Neural progenitor cell (in vitro differentiated cells): ENCODE data around the gene SRP14. TPM values are rescaled to one million over a fixed set of nuclear protein-coding genes. Genes with fewer than 3 reads are reported as not detected.

Source experiments
- DNase-seq: peaks from one replicate; pipeline ENCODE4 v3.0.0-alpha.2; 2016; ENCODE audit warnings: low spot score
- H2AFZ ChIP-seq: fragments of 200-600 bp; sonication (generic); replicated peaks from 2 replicates; pipeline ENCODE4 v1.6.1; 2016; ENCODE audit warnings: antibody characterized with exemption
- H3F3A ChIP-seq: fragments of 200-600 bp; sonication (generic); 2 replicates; pipeline ENCODE4 v1.6.1; 2016; ENCODE audit warnings: antibody characterized with exemption, low read depth
- H3K27ac ChIP-seq: fragments of 200-600 bp; sonication (generic); 2 replicates; pipeline ENCODE4 v1.5.1; 2016; ENCODE audit warnings: mild to moderate bottlenecking
- H3K27me3 ChIP-seq: fragments of 200-600 bp; sonication (generic); 2 replicates; pipeline ENCODE4 v1.6.1; 2016; ENCODE audit warnings: mild to moderate bottlenecking, moderate library complexity
- H3K36me3 ChIP-seq: fragments of 200-600 bp; sonication (generic); 2 replicates; pipeline ENCODE4 v1.5.1; 2016
- H3K4me1 ChIP-seq: fragments of 200-600 bp; sonication (generic); 2 replicates; pipeline ENCODE4 v1.6.1; 2016; ENCODE audit warnings: mixed run types
- H3K4me2 ChIP-seq: fragments of 200-600 bp; sonication (generic); 2 replicates; pipeline ENCODE4 v1.6.1; 2016
- H3K4me3 ChIP-seq: fragments of 200-600 bp; sonication (generic); 2 replicates; pipeline ENCODE4 v1.5.1; 2016
- H3K79me2 ChIP-seq: fragments of 200-600 bp; sonication (generic); 2 replicates; pipeline ENCODE4 v1.6.1; 2016; ENCODE audit warnings: low read depth
- H3K9ac ChIP-seq: fragments of 200-600 bp; sonication (generic); 2 replicates; pipeline ENCODE4 v1.6.1; 2016
- H3K9me3 ChIP-seq: fragments of 200-600 bp; sonication (generic); 2 replicates; pipeline ENCODE4 v1.5.1; 2016; ENCODE audit warnings: low read depth
- H4K20me1 ChIP-seq: fragments of 200-600 bp; sonication (generic); 2 replicates; pipeline ENCODE4 v1.6.1; 2016; ENCODE audit warnings: low read depth
- H3K27ac Mint-ChIP-seq: 3 replicates; pipeline ENCODE4 v1.8.0; 2021; ENCODE audit warnings: mixed read lengths
- H3K27me3 Mint-ChIP-seq: 2 replicates; pipeline ENCODE4 v1.8.0; 2022; ENCODE audit warnings: low read depth, mild to moderate bottlenecking, inconsistent platforms, moderate library complexity, mixed read lengths; ENCODE audit not compliant: insufficient read depth
- H3K36me3 Mint-ChIP-seq: 3 replicates; pipeline ENCODE4 v1.8.0; 2021; ENCODE audit warnings: mixed read lengths
- H3K4me1 Mint-ChIP-seq: 3 replicates; pipeline ENCODE4 v1.8.0; 2021; ENCODE audit warnings: mixed read lengths
- H3K4me3 Mint-ChIP-seq: 3 replicates; pipeline ENCODE4 v1.8.0; 2021; ENCODE audit warnings: mild to moderate bottlenecking, moderate library complexity, mixed read lengths
- H3K9me3 Mint-ChIP-seq: 3 replicates; pipeline ENCODE4 v1.8.0; 2020; ENCODE audit warnings: mixed read lengths
- CTCF ChIP-seq: fragments of 200-600 bp; sonication (generic); IDR thresholded peaks from 2 replicates; pipeline ENCODE4 v1.5.1; 2017; ENCODE audit warnings: antibody characterized with exemption, mild to moderate bottlenecking
- EZH2 ChIP-seq: fragments of 200-600 bp; sonication (generic); IDR thresholded peaks from 2 replicates; pipeline ENCODE4 v1.6.1; 2017; ENCODE audit warnings: antibody characterized with exemption, mild to moderate bottlenecking, moderate library complexity
- EZH2phosphoT487 ChIP-seq: fragments of 200-600 bp; sonication (generic); IDR thresholded peaks from 2 replicates; pipeline ENCODE4 v1.6.1; 2017; ENCODE audit warnings: antibody characterized with exemption
- total RNA-seq: library from RNA; depleted of rRNA; stranded (reverse); fragments of >200 nt; gene quantifications from 2 replicates; pipeline ENCODE4 v1.2.3, GENCODE V29; 2015; ENCODE audit warnings: low replicate concordance

Gene SRP14
- total RNA-seq, 1 donor from 2014 or later, result 461 TPM

- no peak for DNase-seq
- Histone ChIP-seq H4K20me1 (no peaks in the 10 kb centered on the region), H3K4me3 (no peak overlapping the region), H3K4me2 (peak overlapping the region; percentile 36), H3K79me2 (no peaks in the 10 kb centered on the region), H3K4me1 (peaks cover 21% of the 10 kb centered on the region), H3K27me3 (no peaks in the 10 kb centered on the region), H3F3A (peaks cover 13% of the 10 kb centered on the region), H3K9me3 (no peaks in the 10 kb centered on the region), H2AFZ (no peak overlapping the region), H3K36me3 (no peaks in the 10 kb centered on the region), H3K9ac (no peak overlapping the region), H3K27ac (no peak overlapping the region)
- Mint-ChIP-seq H3K27ac (no peak overlapping the region), H3K9me3 (peaks cover 2% of the 10 kb centered on the region), H3K4me3 (no peak overlapping the region), H3K36me3 (peaks cover 4% of the 10 kb centered on the region), H3K4me1 (peaks cover 53% of the 10 kb centered on the region), H3K27me3 (peaks cover 12% of the 10 kb centered on the region)
- TF ChIP-seq EZH2 (no peak), CTCF (no peak), EZH2phosphoT487 (no peak)
Observed at GRCh38 chr15:40054605-40054854, 15.5 kb upstream of the SRP14 start.

DNA sequence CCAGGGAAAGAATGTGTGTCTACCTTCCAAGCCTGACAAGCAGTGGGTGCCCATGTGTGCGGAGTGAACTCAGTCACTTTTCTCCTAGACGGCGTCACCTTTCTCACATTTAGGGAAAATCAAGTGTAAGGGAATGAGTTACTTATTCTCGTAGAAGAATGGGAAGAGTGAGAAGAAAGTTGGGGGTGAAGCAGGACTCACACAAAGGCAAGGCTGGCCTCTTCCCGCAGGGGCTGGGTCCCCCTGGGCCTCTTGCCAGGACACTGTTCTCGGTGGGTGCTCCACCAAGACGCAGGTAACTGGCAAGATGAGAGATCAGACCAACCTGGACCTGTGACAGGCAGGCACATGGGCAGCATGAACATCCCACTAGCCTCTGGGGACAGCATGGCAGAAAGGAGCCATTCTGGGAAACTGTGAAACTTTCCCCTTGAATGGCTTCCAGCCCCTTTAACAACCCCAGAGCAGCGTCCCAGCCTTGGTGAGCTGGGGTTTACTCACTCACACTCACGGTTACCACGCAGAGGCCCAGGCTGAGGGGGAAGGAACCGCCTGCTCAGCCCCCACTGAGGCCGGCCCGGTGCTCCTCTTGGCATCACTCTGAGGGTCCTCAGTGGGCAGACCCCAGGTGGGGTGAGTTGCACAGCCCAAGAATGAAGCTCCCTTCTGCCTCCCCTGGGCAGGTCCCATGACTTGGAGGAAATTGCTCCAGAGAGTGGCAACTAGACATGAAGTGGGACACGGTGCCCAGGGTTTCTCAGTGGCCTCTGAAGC lies 15.0 kb upstream of the SRP14 start:
- H3K9ac ChIP-seq, result no peak overlapping the region
- H3K9me3 Mint-ChIP-seq, result peaks cover 2% of the 10 kb centered on the region
- H3K4me1 Mint-ChIP-seq, result peaks cover 57% of the 10 kb centered on the region
- no peaks in the 10 kb centered on the region for H3K9me3 ChIP-seq
- no peak overlapping the region for H3K27ac Mint-ChIP-seq
- no peaks in the 10 kb centered on the region for H3K27me3 ChIP-seq
- peaks cover 13% of the 10 kb centered on the region for H3F3A ChIP-seq
- H3K4me3 Mint-ChIP-seq, result no peak overlapping the region
- H3K4me3 ChIP-seq, result no peak overlapping the region
- no peaks in the 10 kb centered on the region for H3K36me3 ChIP-seq
- H3K4me1 ChIP-seq, result peaks cover 21% of the 10 kb centered on the region
- peaks cover 4% of the 10 kb centered on the region for H3K36me3 Mint-ChIP-seq
- H3K4me2 ChIP-seq, result peak overlapping the region; percentile 36
- no peaks in the 10 kb centered on the region for H4K20me1 ChIP-seq
- TF ChIP-seq CTCF (no peak), EZH2 (no peak), EZH2phosphoT487 (no peak)
- no peak overlapping the region for H3K27ac ChIP-seq
- H3K79me2 ChIP-seq, result no peaks in the 10 kb centered on the region
- DNase-seq, result no peak
- peaks cover 12% of the 10 kb centered on the region for H3K27me3 Mint-ChIP-seq
- H2AFZ ChIP-seq, result no peak overlapping the region

DNA sequence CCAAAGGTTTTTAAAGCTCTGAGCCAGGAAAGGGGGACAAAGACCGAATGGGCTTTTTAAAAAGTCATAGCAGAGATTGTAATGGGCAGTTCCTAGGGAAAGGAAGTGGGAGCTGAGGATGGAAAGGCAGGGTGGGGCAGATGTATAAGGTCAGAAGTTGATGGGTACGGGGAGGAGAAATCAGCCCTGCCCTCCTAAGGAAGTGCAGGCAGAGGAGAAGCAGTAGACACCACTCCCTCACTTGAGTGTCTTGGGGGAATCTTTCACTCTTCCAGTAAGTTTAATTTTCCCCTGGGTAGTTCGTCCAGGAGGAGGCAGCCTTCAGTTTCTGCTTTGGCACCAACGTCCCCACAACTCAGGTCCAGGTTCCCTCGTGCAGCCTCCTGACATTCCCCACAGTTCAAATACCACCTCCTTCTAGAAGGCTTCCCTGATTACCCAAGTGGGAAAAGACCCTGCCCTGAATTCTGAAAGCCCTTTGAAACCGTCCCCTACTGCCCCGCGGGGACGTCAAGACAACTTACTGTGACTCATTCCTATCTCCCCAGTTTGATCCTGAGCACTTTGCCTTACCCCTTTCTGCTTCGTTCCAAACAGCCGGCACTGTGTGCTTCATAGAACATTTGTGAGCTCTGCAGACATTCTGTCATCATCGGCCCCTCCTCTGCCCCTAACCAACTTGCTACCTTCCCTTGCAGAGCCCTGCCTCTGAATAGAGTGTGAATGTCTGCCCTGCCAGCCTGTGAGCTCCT lies 14.3 kb upstream of the SRP14 start:
- Histone ChIP-seq H3K36me3 (no peaks in the 10 kb centered on the region), H3K27me3 (no peaks in the 10 kb centered on the region), H3K4me3 (no peak overlapping the region), H3K27ac (no peak overlapping the region), H3K4me2 (no peak overlapping the region), H3K79me2 (no peaks in the 10 kb centered on the region), H4K20me1 (no peaks in the 10 kb centered on the region), H2AFZ (no peak overlapping the region), H3F3A (peaks cover 13% of the 10 kb centered on the region), H3K4me1 (peaks cover 21% of the 10 kb centered on the region), H3K9ac (no peak overlapping the region), H3K9me3 (no peaks in the 10 kb centered on the region)
- H3K4me1 Mint-ChIP-seq, result peaks cover 56% of the 10 kb centered on the region
- peaks cover 4% of the 10 kb centered on the region for H3K36me3 Mint-ChIP-seq
- H3K9me3 Mint-ChIP-seq, result peaks cover 2% of the 10 kb centered on the region
- no peak for TF ChIP-seq EZH2phosphoT487
- no peak for TF ChIP-seq EZH2
- peak; percentile 19 for TF ChIP-seq CTCF
- H3K4me3 Mint-ChIP-seq, result no peak overlapping the region
- peaks cover 12% of the 10 kb centered on the region for H3K27me3 Mint-ChIP-seq
- H3K27ac Mint-ChIP-seq, result no peak overlapping the region
- DNase-seq, result no peak
